ENCODE measurements around the gene B3GAT2. TPM values are rescaled to one million over a fixed set of nuclear protein-coding genes. Genes with fewer than 3 reads are reported as not detected.

B3GAT2 gene
- total and polyA plus RNA-seq, 2 donors from 2014 or later: not detected

DNA sequence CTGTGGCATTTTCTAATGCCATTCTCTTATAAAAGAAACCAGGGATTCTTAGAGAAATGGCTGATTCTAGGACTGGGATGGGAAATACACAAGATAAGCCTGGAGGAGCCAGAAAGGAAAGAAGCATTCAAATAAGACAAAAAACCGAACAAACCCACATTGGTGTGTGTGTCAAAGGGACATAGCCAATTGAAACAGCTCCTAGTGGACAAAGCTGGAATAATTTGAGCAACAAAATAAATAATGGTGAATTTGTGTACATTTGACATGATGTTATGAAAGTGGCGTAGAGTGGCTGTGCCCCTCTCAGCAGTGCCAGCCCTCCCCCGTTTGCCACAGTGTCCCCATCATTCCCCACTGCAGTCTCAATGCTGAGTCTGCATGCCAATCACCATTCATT is 55.5 kb downstream of the B3GAT2 start:
- no peak overlapping the region for H3K9ac ChIP-seq (ENCODE audit: low read length in 3 of 3)
- TF ChIP-seq, protein P1, sequence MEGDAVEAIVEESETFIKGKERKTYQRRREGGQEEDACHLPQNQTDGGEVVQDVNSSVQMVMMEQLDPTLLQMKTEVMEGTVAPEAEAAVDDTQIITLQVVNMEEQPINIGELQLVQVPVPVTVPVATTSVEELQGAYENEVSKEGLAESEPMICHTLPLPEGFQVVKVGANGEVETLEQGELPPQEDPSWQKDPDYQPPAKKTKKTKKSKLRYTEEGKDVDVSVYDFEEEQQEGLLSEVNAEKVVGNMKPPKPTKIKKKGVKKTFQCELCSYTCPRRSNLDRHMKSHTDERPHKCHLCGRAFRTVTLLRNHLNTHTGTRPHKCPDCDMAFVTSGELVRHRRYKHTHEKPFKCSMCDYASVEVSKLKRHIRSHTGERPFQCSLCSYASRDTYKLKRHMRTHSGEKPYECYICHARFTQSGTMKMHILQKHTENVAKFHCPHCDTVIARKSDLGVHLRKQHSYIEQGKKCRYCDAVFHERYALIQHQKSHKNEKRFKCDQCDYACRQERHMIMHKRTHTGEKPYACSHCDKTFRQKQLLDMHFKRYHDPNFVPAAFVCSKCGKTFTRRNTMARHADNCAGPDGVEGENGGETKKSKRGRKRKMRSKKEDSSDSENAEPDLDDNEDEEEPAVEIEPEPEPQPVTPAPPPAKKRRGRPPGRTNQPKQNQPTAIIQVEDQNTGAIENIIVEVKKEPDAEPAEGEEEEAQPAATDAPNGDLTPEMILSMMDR (IDR thresholded peaks at IDR 0.05; ENCODE audit: borderline replicate concordance, extremely low read depth, insufficient read depth): no peak

DNA sequence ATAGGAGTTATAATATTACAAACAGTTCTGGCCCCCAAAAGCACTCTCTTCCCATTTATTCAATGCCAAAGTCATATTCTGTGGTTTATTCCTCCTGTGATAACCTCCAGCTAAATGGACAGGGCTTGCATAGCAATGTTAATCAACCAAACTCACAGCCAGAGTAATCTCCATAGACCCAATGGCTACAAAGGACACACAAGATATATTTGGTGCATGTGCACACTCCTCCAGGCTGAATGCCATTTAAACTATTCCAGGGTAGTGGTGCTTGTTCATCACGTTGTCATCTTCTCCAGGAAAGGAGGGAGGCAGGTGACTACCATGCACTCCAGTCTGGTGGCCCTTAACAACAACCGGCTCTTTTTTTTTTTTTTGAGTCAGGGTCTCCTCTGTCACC is 56.8 kb downstream of the B3GAT2 start:
- Histone ChIP-seq H3K36me3 (ENCODE audit: control insufficient read depth in 2 of 3, insufficient read depth in 3 of 3, low read length in 3 of 3) (no peaks in the 10 kb centered on the region), H3K9me3 (ENCODE audit: control insufficient read depth in 2 of 3, insufficient read depth in 1 of 3, low read length in 3 of 3) (no peaks in the 10 kb centered on the region), H3K9ac (ENCODE audit: low read length in 3 of 3) (no peak overlapping the region), H3K27ac (ENCODE audit: low read depth in 2 of 2, low read length in 2 of 2) (no peak overlapping the region), H3K27me3 (ENCODE audit: control insufficient read depth, insufficient read depth, low read length) (no peaks in the 10 kb centered on the region), H3K4me3 (ENCODE audit: low read length in 3 of 3) (no peak overlapping the region), H3K4me1 (ENCODE audit: control insufficient read depth in 2 of 3, insufficient read depth in 2 of 3, low read depth in 1 of 3, low read length in 3 of 3) (no peaks in the 10 kb centered on the region)
- TF ChIP-seq, protein P1 (IDR thresholded peaks at IDR 0.05; ENCODE audit: borderline replicate concordance, extremely low read depth, insufficient read depth): no peak
- DNase-seq (no peak), FAIRE-seq (no peak)
- intact Hi-C loops (cut with DNase I): no loop called here

More for the DNA sequence above, 55.5 kb downstream of the B3GAT2 start:
- intact Hi-C loops (cut with DNase I): no loop called here
- Histone ChIP-seq H3K27me3 (ENCODE audit: control insufficient read depth, insufficient read depth, low read length) (no peaks in the 10 kb centered on the region), H3K4me1 (ENCODE audit: control insufficient read depth in 2 of 3, insufficient read depth in 2 of 3, low read depth in 1 of 3, low read length in 3 of 3) (no peaks in the 10 kb centered on the region), H3K4me3 (ENCODE audit: low read length in 3 of 3) (no peak overlapping the region), H3K9me3 (ENCODE audit: control insufficient read depth in 2 of 3, insufficient read depth in 1 of 3, low read length in 3 of 3) (no peaks in the 10 kb centered on the region), H3K36me3 (ENCODE audit: control insufficient read depth in 2 of 3, insufficient read depth in 3 of 3, low read length in 3 of 3) (no peaks in the 10 kb centered on the region), H3K27ac (ENCODE audit: low read depth in 2 of 2, low read length in 2 of 2) (no peak overlapping the region)
- FAIRE-seq: no peak
- no peak for DNase-seq

DNA sequence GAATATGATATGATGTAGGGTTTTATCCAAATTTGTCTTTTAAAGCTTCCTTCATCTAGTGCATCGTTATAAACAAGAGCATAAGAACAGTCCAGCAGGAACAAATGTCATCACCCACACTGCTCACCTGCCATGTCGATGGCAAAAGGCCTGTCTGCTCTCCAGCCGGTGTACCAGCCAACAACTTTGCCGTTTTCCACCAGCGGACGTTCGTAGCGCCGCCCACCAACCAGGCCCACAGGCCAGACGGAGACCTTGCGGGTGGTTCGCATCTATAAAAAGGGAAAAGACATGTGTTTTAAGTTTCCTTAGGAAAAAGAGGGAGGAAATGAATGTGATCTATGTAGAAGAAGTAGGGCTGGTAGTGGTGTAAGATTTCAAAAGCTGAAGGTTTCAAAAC is 62.9 kb downstream of the B3GAT2 start:
- no peak for DNase-seq
- TF ChIP-seq, protein P1 (IDR thresholded peaks at IDR 0.05; ENCODE audit: borderline replicate concordance, extremely low read depth, insufficient read depth): no peak
- H3K4me1 ChIP-seq (ENCODE audit: control insufficient read depth in 2 of 3, insufficient read depth in 2 of 3, low read depth in 1 of 3, low read length in 3 of 3): no peaks in the 10 kb centered on the region
- no peak overlapping the region for H3K27ac ChIP-seq (ENCODE audit: low read depth in 2 of 2, low read length in 2 of 2)
- no peak overlapping the region for H3K4me3 ChIP-seq (ENCODE audit: low read length in 3 of 3)
- H3K27me3 ChIP-seq (ENCODE audit: control insufficient read depth, insufficient read depth, low read length): no peaks in the 10 kb centered on the region
- no peaks in the 10 kb centered on the region for H3K36me3 ChIP-seq (ENCODE audit: control insufficient read depth in 2 of 3, insufficient read depth in 3 of 3, low read length in 3 of 3)
- no peak for FAIRE-seq
- H3K9ac ChIP-seq (ENCODE audit: low read length in 3 of 3): no peak overlapping the region
- intact Hi-C loops (cut with DNase I): no loop called here
- no peaks in the 10 kb centered on the region for H3K9me3 ChIP-seq (ENCODE audit: control insufficient read depth in 2 of 3, insufficient read depth in 1 of 3, low read length in 3 of 3)

DNA sequence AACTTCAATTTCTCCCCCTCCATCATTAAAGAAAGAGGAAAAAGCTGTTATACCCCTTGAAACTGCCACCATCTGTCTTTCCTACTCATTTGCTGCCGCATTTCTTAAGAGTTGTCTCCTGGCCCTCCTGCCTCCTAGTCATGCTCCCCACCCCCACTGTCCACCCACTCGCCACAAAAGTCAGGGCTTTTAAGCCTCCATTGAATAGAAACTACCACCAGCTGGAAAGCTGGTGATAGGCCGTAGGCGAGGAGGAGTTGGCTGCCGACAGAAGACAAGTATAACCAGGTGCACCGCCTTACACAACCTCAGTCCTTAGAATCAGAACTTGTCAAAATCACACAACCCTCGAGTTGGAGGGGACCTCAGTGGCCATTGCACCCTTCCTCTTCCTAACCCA is 67.6 kb downstream of the B3GAT2 start:
- no peaks in the 10 kb centered on the region for H3K36me3 ChIP-seq (ENCODE audit: control insufficient read depth in 2 of 3, insufficient read depth in 3 of 3, low read length in 3 of 3)
- H3K4me3 ChIP-seq (ENCODE audit: low read length in 3 of 3): no peak overlapping the region
- no peaks in the 10 kb centered on the region for H3K27me3 ChIP-seq (ENCODE audit: control insufficient read depth, insufficient read depth, low read length)
- intact Hi-C loops (cut with DNase I): loop anchor here (10.0 kb wide), 1 partner anchor 184 kb away; no protein-coding TSS in a partner anchor
- H3K9me3 ChIP-seq (ENCODE audit: control insufficient read depth in 2 of 3, insufficient read depth in 1 of 3, low read length in 3 of 3): no peaks in the 10 kb centered on the region
- H3K27ac ChIP-seq (ENCODE audit: low read depth in 2 of 2, low read length in 2 of 2): no peak overlapping the region
- no peaks in the 10 kb centered on the region for H3K4me1 ChIP-seq (ENCODE audit: control insufficient read depth in 2 of 3, insufficient read depth in 2 of 3, low read depth in 1 of 3, low read length in 3 of 3)
- FAIRE-seq (no peak), DNase-seq (no peak)
- H3K9ac ChIP-seq (ENCODE audit: low read length in 3 of 3): no peak overlapping the region
- TF ChIP-seq, protein P1 (IDR thresholded peaks at IDR 0.05; ENCODE audit: borderline replicate concordance, extremely low read depth, insufficient read depth): no peak

Data from kidney (tissue), 14 donors.